Choroid plexus epithelial cell (primary cell): ENCODE measurements around the gene LILRB1.
"Not testable (repeated sequence)": the region's sequence is repeated elsewhere in the genome, so short reads cannot be mapped to it uniquely, and the experiment has no call there.

Source experiments
- DNase-seq: peaks from one replicate; pipeline ENCODE4 v3.0.0-alpha.2; 2010; ENCODE audit warnings: low read depth
- H3K4me3 ChIP-seq: 2 replicates; pipeline ENCODE4 v1.5.1; 2011; ENCODE audit warnings: low read depth, mild to moderate bottlenecking, control low read depth, low read length, moderate library complexity
- TF ChIP-seq, protein P1 (sequence below): conservative IDR thresholded peaks from 2 replicates; pipeline ENCODE4 v1.5.1; 2011; ENCODE audit warnings: low read depth, mild to moderate bottlenecking, control low read depth, inconsistent platforms, low read length, moderate library complexity

Gene LILRB1

DNA sequence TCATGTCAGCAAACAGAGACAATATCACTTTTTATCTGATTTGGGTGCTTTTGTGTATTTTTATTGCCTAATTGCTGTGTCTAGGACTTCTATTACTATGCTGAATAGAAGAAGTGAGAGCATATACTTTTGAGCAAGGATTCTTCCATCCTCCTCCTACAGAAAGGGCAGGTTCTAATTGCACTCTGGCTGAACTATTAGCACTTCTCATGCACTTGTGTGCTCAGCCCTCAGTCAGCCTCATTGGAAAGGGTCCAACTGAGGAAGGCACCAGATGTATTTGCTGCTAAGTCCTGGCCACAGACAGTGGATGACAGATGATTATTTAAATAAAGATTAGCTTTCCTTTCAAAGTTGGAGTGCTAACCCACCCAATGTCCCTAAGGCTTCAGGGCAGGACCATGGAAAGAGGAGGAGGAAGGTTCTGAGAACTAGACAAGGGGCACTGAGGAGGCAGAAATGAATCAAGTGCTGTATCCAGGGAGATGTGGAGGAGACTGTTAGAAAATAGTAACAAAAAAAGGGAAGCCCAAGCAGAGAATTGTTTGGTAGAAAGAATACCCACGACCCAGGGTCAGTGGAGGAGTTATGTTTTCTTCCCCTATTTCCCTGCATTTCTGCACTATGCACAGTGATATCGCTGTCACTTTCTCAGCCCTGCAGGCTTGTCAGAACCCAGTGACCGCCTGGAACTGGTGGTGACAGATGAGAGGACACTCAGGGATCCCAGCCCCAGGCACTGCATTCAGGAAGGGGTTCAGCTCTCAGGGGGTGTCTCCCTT, 40.5 kb downstream of the LILRB1 start:
- TF ChIP-seq, protein P1, sequence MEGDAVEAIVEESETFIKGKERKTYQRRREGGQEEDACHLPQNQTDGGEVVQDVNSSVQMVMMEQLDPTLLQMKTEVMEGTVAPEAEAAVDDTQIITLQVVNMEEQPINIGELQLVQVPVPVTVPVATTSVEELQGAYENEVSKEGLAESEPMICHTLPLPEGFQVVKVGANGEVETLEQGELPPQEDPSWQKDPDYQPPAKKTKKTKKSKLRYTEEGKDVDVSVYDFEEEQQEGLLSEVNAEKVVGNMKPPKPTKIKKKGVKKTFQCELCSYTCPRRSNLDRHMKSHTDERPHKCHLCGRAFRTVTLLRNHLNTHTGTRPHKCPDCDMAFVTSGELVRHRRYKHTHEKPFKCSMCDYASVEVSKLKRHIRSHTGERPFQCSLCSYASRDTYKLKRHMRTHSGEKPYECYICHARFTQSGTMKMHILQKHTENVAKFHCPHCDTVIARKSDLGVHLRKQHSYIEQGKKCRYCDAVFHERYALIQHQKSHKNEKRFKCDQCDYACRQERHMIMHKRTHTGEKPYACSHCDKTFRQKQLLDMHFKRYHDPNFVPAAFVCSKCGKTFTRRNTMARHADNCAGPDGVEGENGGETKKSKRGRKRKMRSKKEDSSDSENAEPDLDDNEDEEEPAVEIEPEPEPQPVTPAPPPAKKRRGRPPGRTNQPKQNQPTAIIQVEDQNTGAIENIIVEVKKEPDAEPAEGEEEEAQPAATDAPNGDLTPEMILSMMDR: no peak
- no peak overlapping the region for H3K4me3 ChIP-seq
- DNase-seq: no peak

DNA sequence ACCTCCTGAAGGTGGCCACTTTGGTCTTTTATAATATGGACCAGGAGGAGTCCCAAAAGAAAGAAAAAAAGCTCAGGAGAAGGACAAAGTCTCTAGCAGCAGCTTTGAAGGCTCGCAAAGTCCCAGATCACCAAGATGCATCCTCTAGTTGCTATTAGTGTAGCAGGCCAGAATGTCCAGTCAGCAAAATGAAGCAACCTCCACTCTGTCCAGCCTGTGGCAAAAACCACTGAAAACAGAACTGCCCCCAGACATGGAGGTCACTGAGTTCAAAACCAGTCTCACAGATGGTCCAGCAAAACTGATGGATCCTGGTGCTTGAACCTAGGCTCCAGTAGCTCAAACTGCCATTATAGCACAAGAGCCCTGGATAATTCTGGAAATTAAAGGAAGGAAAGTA, 42.9 kb downstream of the LILRB1 start:
- no peak for DNase-seq
- TF ChIP-seq, protein P1: no peak
- no peak overlapping the region for H3K4me3 ChIP-seq

DNA sequence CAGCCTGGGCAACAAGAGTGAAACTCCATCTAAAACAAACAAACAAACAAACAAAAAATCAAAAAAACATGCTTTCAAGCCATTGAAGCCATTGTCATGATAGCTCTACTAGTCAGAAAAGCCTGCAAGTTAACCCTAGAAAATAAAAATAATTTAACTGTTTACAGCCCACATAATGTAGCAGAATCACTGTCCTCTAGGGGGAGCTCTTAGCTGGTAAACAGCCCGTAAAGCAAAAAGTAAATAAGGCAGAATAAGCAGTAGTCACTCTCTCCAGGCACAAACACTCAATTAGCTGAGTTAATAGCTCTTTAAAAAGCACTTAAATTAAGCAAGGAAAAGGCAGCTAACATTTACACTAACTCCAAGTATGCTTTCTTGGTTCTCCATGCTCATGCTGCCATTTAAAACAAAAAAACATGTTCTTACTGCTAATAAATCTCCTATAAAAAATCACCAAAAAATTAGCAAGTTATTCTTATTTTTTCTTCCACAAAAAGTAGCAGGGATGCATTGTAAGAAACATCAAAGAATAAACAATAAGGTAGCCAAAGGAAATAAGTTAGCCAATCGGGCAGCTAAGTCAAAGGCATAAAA, 43.8 kb downstream of the LILRB1 start:
- DNase-seq: peak; percentile 41
- TF ChIP-seq, protein P1: peak; percentile 55
- H3K4me3 ChIP-seq: no peak overlapping the region

DNA sequence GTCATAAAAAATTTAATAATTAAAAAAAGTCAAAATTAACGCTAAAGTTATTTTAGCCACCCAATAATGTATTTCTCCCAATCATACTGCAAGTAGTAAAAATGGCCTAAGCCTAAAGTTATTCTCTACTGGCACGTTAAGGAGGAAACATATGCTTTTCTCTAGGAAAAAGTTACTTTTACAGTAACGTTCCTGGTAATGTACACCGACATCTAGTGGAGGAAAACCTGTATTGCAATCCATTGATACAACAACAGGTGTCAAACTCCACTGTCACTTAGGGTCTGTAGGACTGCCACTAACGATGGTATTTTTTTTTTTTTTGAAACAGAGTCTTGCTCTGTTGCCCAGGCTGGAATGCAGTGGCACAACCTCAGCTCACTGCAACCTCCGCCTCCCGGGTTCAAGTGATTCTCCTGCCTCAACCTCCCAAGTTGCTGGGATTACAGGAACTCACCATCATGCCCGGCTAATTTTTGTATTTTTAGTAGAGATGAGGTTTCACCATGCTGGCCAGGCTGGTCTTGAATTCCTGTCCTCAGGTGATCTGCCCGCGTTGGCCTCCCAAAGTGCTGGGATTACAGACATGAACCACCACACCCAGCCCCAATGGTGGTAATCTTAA, 46.0 kb downstream of the LILRB1 start:
- peak; percentile 60 for DNase-seq
- TF ChIP-seq, protein P1: peak; percentile 74
- H3K4me3 ChIP-seq: not testable (repeated sequence)

DNA sequence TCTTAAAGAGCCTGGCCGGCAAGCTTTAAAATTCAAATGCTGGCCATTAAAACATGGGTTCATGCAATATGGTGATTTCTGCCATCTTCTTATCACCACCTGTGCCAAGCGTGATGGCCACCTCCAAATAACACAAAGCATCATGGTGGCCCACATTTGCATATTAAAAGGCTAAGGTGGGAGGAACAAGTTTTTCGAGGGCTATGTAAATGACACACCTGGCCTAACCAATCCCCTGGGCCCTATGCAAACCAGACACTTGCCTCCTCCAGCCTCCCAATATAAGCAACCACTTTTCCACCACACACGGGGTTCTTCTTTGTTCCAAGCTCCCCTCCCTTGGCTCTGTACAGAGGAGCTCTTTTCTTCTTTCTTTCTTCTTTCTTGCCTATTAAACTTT, 46.9 kb downstream of the LILRB1 start:
- TF ChIP-seq, protein P1: no peak
- no peak overlapping the region for H3K4me3 ChIP-seq
- no peak for DNase-seq

DNA sequence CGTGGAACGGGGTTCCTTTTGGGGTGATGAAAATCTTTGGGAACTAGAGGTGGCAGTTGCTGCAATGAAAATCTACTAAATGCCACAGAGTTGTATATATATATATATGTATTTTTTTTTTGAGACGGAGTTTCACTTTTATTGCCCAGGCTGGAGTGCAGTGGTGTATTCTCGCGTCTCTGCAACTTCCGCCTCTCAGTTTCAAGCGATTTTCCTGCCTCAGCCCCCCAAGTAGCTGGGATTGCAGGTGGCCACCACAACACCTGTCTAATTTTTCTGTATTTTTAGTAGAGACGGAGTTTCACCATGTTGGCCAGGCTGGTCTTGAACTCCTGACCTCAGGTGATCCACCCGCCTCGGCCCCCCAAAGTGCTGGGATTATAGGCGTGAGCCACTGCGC, 51.3 kb downstream of the LILRB1 start:
- DNase-seq, H3K4me3 ChIP-seq: not testable (repeated sequence)

DNA sequence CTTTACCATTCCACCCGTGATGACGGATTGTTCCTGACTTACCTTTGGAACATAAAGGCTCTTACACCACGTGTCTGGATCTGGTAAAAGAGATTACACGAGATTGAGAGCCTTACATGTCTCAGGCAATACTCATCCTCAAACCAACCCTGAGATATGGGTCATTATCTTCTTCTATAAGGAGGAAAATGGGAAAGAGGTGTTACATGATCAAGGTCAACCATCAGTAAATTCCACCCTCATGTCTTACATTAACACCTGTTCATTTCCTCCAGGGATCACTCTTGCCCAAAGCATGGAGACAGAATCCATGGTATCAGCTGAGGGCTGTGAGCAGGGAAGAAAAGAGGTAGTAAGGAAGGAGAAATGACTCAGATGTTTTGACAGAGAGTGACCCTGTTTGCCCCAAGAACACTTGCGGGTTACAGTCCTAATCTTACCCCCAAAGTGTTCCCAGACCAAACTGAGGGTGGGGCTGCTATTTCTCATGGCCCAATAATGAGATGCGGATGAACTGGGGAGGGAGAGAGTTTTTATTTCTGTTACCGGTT, 52.1 kb downstream of the LILRB1 start:
- no peak overlapping the region for H3K4me3 ChIP-seq
- no peak for DNase-seq

More for the DNA sequence above, 52.1 kb downstream of the LILRB1 start:
- TF ChIP-seq, protein P1: no peak
